Measurements from ENCODE around the gene KLHL5.

KLHL5 gene

GRCh38 chr4:39032218-39033085 is 29.6 kb upstream of the KLHL5 start, which contains the start of gene TMEM156:
TSS of gene TMEM156 (minus strand) at chr4:39032409. CDS start at chr4:39032313, 96 bp downstream.
- Histone ChIP-seq H4K20me1 (ENCODE audit: insufficient read depth, low read length) (no peaks in the 10 kb centered on the region), H2AFZ (ENCODE audit: low read depth, low read length) (peak within 1 kb of the TSS; percentile 65), H3K4me2 (ENCODE audit: insufficient read depth, low read length) (peak within 1 kb of the TSS; percentile 57), H3K4me3 (ENCODE audit: low read depth in 1 of 2, low read length in 2 of 2) (peak within 1 kb of the TSS; percentile 25 to 52; a peak in 3 of 4 replicates), H3K9me3 (ENCODE audit: insufficient read depth, low read length, severe bottlenecking) (no peaks in the 10 kb centered on the region), H3K27ac (ENCODE audit: low read length) (peak within 1 kb of the TSS; percentile 73), H3K4me1 (ENCODE audit: insufficient read depth, low read length) (peaks cover 48% of the 10 kb centered on the region), H3K27me3 (ENCODE audit: insufficient read depth, low read length, poor library complexity) (no peaks in the 10 kb centered on the region), H3K36me3 (ENCODE audit: insufficient read depth, low read length) (no peaks in the 10 kb centered on the region), H3K9ac (ENCODE audit: low read depth, low read length) (peak within 1 kb of the TSS; percentile 51), H3K79me2 (ENCODE audit: insufficient read depth, low read length) (peaks cover 12% of the 10 kb centered on the region)
- DNase-seq = no peak
- no peak for TF ChIP-seq EZH2 (IDR thresholded peaks at IDR 0.05; ENCODE audit: borderline replicate concordance, low read depth, low read length, severe bottlenecking)
- TF ChIP-seq CTCF (IDR thresholded peaks at IDR 0.05; ENCODE audit: borderline replicate concordance, extremely low read depth, low read length, poor library complexity, severe bottlenecking) = no peak
- ATAC-seq (ENCODE audit: insufficient read depth, low read depth) = peak; percentile 87

DNA sequence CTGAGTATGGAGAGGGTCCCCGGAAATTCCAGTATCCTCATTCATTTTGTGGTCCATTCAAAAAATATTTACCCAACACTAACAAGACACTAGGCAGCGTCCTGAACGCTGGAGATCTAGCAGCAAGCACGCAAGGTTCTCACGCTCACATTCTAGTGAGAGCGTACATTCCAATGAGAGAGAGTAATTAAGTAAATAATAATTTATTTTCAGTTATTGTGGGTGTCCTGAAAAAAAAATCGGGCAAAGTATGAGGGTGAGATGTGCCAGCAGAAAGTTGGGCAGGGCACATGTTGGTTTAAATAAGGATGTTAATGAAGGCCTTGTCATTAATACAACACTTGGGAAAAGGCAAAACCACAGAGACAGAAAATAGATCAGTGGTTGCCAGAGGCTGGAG is 25.9 kb upstream of the KLHL5 start:
- ATAC-seq (ENCODE audit: insufficient read depth, low read depth) (no peak), DNase-seq (no peak)
- H3K4me3 ChIP-seq (ENCODE audit: low read depth in 1 of 2, low read length in 2 of 2) = no peak overlapping the region
- no peak overlapping the region for H3K27ac ChIP-seq (ENCODE audit: low read length)
- H3K4me2 ChIP-seq (ENCODE audit: insufficient read depth, low read length) = no peak overlapping the region
- H3K9me3 ChIP-seq (ENCODE audit: insufficient read depth, low read length, severe bottlenecking) = no peaks in the 10 kb centered on the region
- H3K27me3 ChIP-seq (ENCODE audit: insufficient read depth, low read length, poor library complexity) = no peaks in the 10 kb centered on the region
- H3K4me1 ChIP-seq (ENCODE audit: insufficient read depth, low read length) = peaks cover 19% of the 10 kb centered on the region
- H2AFZ ChIP-seq (ENCODE audit: low read depth, low read length) = no peak overlapping the region
- no peaks in the 10 kb centered on the region for H3K36me3 ChIP-seq (ENCODE audit: insufficient read depth, low read length)
- peaks cover 3% of the 10 kb centered on the region for H3K79me2 ChIP-seq (ENCODE audit: insufficient read depth, low read length)
- H3K9ac ChIP-seq (ENCODE audit: low read depth, low read length) = no peak overlapping the region
- TF ChIP-seq CTCF (IDR thresholded peaks at IDR 0.05; ENCODE audit: borderline replicate concordance, extremely low read depth, low read length, poor library complexity, severe bottlenecking) = no peak
- TF ChIP-seq EZH2 (IDR thresholded peaks at IDR 0.05; ENCODE audit: borderline replicate concordance, low read depth, low read length, severe bottlenecking) = no peak
- no peaks in the 10 kb centered on the region for H4K20me1 ChIP-seq (ENCODE audit: insufficient read depth, low read length)

DNA sequence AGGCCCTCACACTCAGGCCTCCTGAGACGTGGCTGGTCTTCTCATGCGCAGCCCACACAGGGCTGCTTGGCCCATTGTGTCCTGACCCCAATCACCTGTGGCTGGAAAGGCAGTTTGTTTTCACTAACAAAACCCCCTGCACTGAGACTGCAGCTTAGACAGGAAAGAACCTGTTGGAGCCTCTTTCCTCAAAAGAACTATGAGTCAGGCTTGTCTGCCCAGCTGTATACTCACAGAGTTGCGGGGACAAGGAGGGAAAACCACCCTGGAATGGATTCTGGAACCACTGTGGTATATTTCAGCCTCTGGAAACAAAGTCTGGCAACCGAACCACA is 24.6 kb upstream of the KLHL5 start:
- Histone ChIP-seq H3K27me3 (ENCODE audit: insufficient read depth, low read length, poor library complexity) (no peaks in the 10 kb centered on the region), H2AFZ (ENCODE audit: low read depth, low read length) (no peak overlapping the region), H3K4me1 (ENCODE audit: insufficient read depth, low read length) (peaks cover 6% of the 10 kb centered on the region), H3K9me3 (ENCODE audit: insufficient read depth, low read length, severe bottlenecking) (no peaks in the 10 kb centered on the region), H3K4me2 (ENCODE audit: insufficient read depth, low read length) (no peak overlapping the region), H3K4me3 (ENCODE audit: low read depth in 1 of 2, low read length in 2 of 2) (no peak overlapping the region), H3K9ac (ENCODE audit: low read depth, low read length) (no peak overlapping the region), H4K20me1 (ENCODE audit: insufficient read depth, low read length) (no peaks in the 10 kb centered on the region), H3K79me2 (ENCODE audit: insufficient read depth, low read length) (no peaks in the 10 kb centered on the region), H3K36me3 (ENCODE audit: insufficient read depth, low read length) (no peaks in the 10 kb centered on the region), H3K27ac (ENCODE audit: low read length) (no peak overlapping the region)
- DNase-seq = no peak
- TF ChIP-seq CTCF (IDR thresholded peaks at IDR 0.05; ENCODE audit: borderline replicate concordance, extremely low read depth, low read length, poor library complexity, severe bottlenecking) (no peak), EZH2 (IDR thresholded peaks at IDR 0.05; ENCODE audit: borderline replicate concordance, low read depth, low read length, severe bottlenecking) (no peak)
- ATAC-seq (ENCODE audit: insufficient read depth, low read depth) = no peak

All from DND-41 (cell line).